Small intestine (tissue), 7 donors: Measurements from ENCODE around the gene DRC3. TPM values are rescaled to one million over a fixed set of nuclear protein-coding genes. Genes with fewer than 3 reads are reported as not detected.
A peak's percentile ranks its signal among the peaks of the same experiment; 100 is the strongest.

Source experiments
- DNase-seq, 2 donors: peaks; one replicate each; pipeline versions ENCODE4 v3.0.0 to v3.0.0-alpha.2; 2013
- FAIRE-seq: peaks from 2 replicates; lab custom pipeline; 2012; peaks lifted over from hg19 to GRCh38; lab: Jason Lieb, UNC
- H3K27ac ChIP-seq, 3 donors: one replicate each; pipeline ENCODE4 v1.5.1; 2013; ENCODE audit warnings: low read length in 2 of 3, mild to moderate bottlenecking in 2 of 3, control low read depth in 1 of 3, inconsistent platforms in 1 of 3, low read depth in 1 of 3, moderate library complexity in 1 of 3
- H3K27me3 ChIP-seq, 3 donors: one replicate each; pipeline ENCODE4 v1.6.1; 2013; ENCODE audit warnings: low read length in 3 of 3, inconsistent platforms in 1 of 3; ENCODE audit not compliant: control insufficient read depth in 3 of 3, insufficient read depth in 3 of 3
- H3K36me3 ChIP-seq, 3 donors: one replicate each; pipeline ENCODE4 v1.6.1; 2013; ENCODE audit warnings: low read length in 3 of 3, inconsistent platforms in 1 of 3, low read depth in 1 of 3, mild to moderate bottlenecking in 1 of 3, moderate library complexity in 1 of 3; ENCODE audit not compliant: control insufficient read depth in 3 of 3, insufficient read depth in 2 of 3
- H3K4me1 ChIP-seq, 3 donors: one replicate each; pipeline ENCODE4 v1.6.1; 2013; ENCODE audit warnings: low read length in 2 of 3, inconsistent platforms in 1 of 3, low read depth in 1 of 3, mild to moderate bottlenecking in 1 of 3, moderate library complexity in 1 of 3; ENCODE audit not compliant: control insufficient read depth in 3 of 3, insufficient read depth in 2 of 3
- H3K4me3 ChIP-seq, 3 donors: one replicate each; pipeline ENCODE4 v1.5.1; 2013; ENCODE audit warnings: low read length in 3 of 3, control low read depth in 1 of 3, inconsistent platforms in 1 of 3, low read depth in 1 of 3, mild to moderate bottlenecking in 1 of 3, moderate library complexity in 1 of 3
- H3K9me3 ChIP-seq, 2 donors: one replicate each; pipeline ENCODE4 v1.6.1; 2013; ENCODE audit warnings: low read depth in 1 of 2, low read length in 1 of 2; ENCODE audit not compliant: control insufficient read depth in 2 of 2, insufficient read depth in 1 of 2
- WGBS, 3 donors: extraction: QIAGEN DNeasy Blood & Tissue Kit; methylation state at CpG; one replicate each; pipeline ENCODE4 v1.1.7; 2013; 5-methylcytosine and 5-hydroxymethylcytosine counted together
- polyA plus RNA-seq, 4 donors: library from polyadenylated mRNA; stranded (reverse) in 3 of 4; unstranded in 1 of 4; fragments of 200-250 nt in 3 of 4; fragments of 120-200 nt in 1 of 4; gene quantifications; one replicate each; pipeline versions ENCODE4 v1.2.1 to v1.2.3, GENCODE V29; 2013
- donor health status: healthy with polysubstance abuse.
- donor health status: control.
- donor health status: control.
- donor health status: Bipolar disorder and iron deficiency.
- donor health status: healthy.

Gene DRC3
- polyA plus RNA-seq, 4 donors: 0.54 to 4.1 (median 0.85) TPM; not detected in 1

DNA sequence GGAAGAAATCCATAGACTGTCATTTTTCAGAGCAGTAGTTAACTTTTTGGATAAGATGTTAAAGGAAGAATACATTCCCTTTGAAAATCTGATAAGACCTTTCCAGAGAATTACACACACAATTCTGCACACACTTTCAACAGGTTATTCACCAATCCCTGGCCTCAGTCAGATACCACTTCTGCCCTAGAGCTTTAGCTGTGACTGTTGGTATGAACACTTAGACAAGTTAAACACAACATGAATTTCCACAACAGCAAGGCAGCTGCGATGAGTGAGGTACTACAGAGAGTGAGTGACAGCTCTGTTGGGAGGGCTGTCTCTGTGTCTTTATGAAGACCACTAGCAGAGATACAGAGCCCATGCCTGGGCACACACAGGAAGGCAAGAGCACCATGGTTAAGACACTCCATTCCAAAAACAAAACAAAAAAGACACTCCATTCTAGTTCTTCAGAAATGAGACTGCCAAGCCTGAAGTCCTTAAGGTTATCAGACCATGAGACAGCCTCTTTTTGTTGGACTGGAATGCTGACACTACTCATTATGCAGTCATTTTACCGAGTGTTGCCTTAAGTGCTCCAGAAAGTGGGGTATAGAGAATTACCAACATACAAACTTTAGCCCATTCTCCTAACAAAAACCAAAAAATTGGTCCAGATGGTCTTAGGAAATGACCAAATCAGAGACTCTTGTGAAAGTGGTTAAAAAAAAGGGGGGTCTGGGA lies 42.8 kb upstream of the DRC3 start:
- no peak for FAIRE-seq
- H3K27ac ChIP-seq: no peak overlapping the region

DNA sequence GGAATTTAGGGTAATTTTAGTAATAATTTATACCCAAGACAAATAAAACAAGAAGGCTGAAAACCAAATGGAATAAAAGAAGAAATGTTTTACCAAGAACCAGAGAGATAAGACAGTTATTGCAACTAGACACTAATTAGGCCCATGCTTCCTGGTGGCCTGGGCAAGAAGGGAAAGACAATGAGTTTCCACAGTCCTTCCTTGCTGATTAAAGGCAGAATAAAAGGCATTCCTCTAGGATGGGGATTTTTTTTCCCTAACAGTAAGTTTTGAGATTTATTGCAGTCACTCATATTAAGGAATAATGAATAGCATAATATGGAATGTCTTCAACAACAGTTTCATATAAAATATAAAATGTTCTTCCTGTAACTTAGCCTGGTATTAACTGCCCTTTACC lies 42.0 kb upstream of the DRC3 start:
- H3K9me3 ChIP-seq: no peaks in the 10 kb centered on the region
- peaks cover 7 to 21% (median 8%) of the 10 kb centered on the region in 3 donors for H3K4me1 ChIP-seq
- H3K36me3 ChIP-seq: peaks cover 0 to 1% (median 0%) of the 10 kb centered on the region in 3 donors
- H3K4me3 ChIP-seq: no peak overlapping the region
- H3K27ac ChIP-seq: no peak overlapping the region
- H3K27me3 ChIP-seq: no peaks in the 10 kb centered on the region
- no peak for DNase-seq
- no peak for FAIRE-seq

More for the DNA sequence above, 42.8 kb upstream of the DRC3 start:
- peaks cover 0 to 13% (median 2%) of the 10 kb centered on the region in 3 donors for H3K4me1 ChIP-seq
- H3K4me3 ChIP-seq: no peak overlapping the region
- H3K36me3 ChIP-seq: peaks cover 0 to 3% (median 0%) of the 10 kb centered on the region in 3 donors
- 65 to 74% (median 69%) methylated on average over 2 of the region's 2 CpGs for WGBS, 3 donors
- no peak for DNase-seq
- H3K9me3 ChIP-seq: no peaks in the 10 kb centered on the region
- no peaks in the 10 kb centered on the region for H3K27me3 ChIP-seq

DNA sequence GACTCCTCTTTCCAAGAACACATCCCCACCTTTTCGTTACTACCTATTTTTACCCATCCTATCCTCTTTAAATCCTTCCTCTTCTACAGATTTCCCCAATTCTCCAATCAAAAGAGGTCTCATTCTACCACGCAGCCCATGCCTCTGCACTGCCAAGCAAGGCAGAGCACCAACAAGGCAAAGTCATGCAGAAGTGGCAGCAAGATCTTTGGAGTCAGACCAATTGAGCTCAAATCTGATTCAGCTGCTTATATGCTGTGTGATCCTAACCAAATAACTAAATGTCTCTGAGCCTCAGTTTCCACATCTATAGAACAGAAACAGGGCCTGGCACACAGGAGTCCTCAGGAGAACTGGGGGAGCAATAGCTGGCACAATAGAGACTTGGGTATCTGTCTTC lies 41.5 kb upstream of the DRC3 start:
- H3K4me3 ChIP-seq: no peak overlapping the region
- FAIRE-seq (no peak), DNase-seq (no peak)
- 87 to 92% (median 92%) methylated on average over 2 of the region's 2 CpGs for WGBS, 3 donors
- no peak overlapping the region for H3K27ac ChIP-seq
- H3K4me1 ChIP-seq: peaks cover 9 to 26% (median 10%) of the 10 kb centered on the region in 3 donors
- H3K9me3 ChIP-seq: no peaks in the 10 kb centered on the region
- no peaks in the 10 kb centered on the region for H3K27me3 ChIP-seq
- no peaks in the 10 kb centered on the region for H3K36me3 ChIP-seq

DNA sequence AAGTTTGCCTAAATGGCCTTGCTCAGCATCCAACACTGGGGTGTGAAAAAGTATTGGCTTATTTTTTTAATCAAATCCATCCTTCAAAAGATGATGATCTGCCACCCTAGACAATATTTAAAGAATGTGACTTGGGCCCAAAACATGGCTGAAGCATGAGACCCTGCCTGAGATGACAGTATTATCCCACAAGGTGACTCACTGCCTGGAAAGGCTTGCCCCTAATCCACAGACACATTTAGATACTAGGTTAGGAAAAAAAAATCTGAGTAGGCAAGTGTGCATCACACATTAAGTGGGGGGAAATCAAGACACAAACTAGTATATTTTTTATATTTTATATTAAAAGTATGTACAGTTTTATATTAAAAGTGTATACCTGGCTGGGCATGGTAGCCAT lies 38.9 kb upstream of the DRC3 start:
- H3K36me3 ChIP-seq: no peaks in the 10 kb centered on the region
- DNase-seq (no peak), FAIRE-seq (no peak)
- H3K9me3 ChIP-seq: no peaks in the 10 kb centered on the region
- no peak overlapping the region for H3K27ac ChIP-seq
- H3K27me3 ChIP-seq: no peaks in the 10 kb centered on the region
- H3K4me3 ChIP-seq: no peak overlapping the region
- H3K4me1 ChIP-seq: peaks cover 20 to 41% (median 22%) of the 10 kb centered on the region in 3 donors

DNA sequence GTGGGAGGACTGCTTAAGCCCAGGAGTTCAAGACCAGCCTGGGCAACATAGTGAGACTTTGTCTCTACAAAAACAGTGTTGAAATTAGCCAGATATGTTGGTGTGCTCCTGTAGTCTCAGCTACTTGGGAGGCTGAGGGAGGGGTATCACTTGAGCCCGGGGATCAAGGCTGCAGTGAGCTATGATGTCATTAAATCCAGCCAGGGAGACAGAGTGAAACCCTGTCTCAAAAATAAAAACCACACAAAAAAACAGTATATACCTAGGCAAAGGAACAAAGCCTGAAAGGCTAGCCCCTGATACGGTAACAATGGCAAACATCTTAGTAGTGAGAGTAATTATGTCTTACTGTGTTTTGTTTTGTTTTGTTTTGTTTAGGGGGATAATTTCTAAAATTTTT lies 38.4 kb upstream of the DRC3 start:
- 85 to 91% (median 87%) methylated on average over 2 of the region's 2 CpGs for WGBS, 3 donors
- H3K36me3 ChIP-seq: no peaks in the 10 kb centered on the region
- no peak overlapping the region for H3K27ac ChIP-seq
- H3K4me3 ChIP-seq: no peak overlapping the region
- peaks cover 22 to 46% (median 22%) of the 10 kb centered on the region in 3 donors for H3K4me1 ChIP-seq
- no peaks in the 10 kb centered on the region for H3K9me3 ChIP-seq
- FAIRE-seq: no peak
- no peak for DNase-seq
- no peaks in the 10 kb centered on the region for H3K27me3 ChIP-seq

DNA sequence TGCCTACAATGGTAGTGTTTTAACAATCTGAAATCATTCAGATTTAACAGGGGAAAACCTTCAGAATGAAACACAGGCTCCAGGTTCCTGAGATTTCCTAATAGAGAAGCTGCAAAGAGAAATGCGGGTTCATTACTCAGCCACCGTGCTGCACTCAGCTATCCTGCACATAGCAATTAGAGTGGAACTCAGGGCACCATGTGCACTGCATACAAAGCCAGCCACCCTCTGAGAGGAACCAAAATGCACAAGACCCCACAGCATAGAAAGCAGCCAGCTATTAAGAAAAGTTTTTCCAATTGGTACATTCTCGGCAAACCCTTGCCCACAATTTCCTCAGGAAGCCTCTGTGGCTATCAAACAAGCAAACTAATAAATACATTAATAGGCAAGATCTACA lies 37.9 kb upstream of the DRC3 start:
- Histone ChIP-seq H3K4me3 (no peak overlapping the region), H3K9me3 (no peaks in the 10 kb centered on the region), H3K27me3 (no peaks in the 10 kb centered on the region), H3K4me1 (peaks cover 22 to 46% (median 22%) of the 10 kb centered on the region in 3 donors), H3K36me3 (no peaks in the 10 kb centered on the region), H3K27ac (no peak overlapping the region)
- DNase-seq (no peak), FAIRE-seq (no peak)
- 82 to 90% (median 84%) methylated on average over 3 of the region's 3 CpGs for WGBS, 3 donors

DNA sequence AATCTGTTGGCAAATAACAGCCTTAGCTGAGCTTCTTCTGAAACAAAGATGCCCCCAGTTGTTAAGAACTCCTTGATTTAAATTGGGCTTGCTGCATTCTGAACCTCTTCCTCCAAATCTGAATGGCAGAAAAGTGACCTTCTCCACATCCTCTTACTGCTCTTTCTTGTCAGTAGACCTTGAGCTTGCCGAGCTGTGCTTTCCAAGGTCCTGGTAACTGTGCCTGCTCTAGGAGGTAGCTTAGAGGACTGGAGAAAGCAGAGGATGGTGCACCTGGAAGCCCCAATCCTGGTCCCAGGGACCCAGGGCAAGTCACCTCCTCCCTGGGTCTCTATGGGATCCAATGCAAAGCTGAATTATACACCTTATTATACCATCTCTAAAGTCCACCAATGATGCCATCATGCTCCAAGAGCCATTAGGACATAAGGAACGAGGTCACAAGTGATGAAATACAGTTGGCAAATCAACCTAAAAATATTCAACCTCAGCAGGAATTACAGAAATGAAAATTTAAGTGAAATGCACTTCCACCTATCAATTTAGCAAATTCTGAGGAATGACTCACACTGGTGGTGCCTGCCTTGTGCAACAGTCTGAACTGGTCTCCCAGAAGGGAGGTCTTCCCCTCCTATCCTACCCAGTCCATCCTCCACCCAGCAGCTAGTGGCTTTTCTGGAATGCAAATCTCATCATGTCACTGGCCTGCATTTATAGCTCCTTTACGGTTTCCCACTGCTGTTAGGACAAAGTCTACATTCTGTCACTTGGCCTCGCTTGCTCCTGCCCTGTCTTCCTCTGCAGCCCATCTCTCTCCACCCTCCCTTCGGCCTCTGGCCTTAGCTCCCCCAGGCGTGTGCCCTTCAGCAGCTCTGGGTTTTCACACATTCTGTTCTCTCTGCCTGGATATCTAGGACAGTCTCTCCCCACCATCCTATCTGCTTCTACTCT lies 37.1 kb upstream of the DRC3 start:
- FAIRE-seq (no peak), DNase-seq (peak; percentile 83 to 88)
- WGBS, 3 donors: 21 to 56% (median 46%) methylated on average over 6 of the region's 6 CpGs
- Histone ChIP-seq H3K36me3 (no peaks in the 10 kb centered on the region), H3K9me3 (no peaks in the 10 kb centered on the region), H3K4me1 (peaks cover 24 to 50% (median 24%) of the 10 kb centered on the region in 3 donors), H3K27me3 (no peaks in the 10 kb centered on the region), H3K27ac (peak overlapping the region in 2 of 3 donors; percentile 15 to 61), H3K4me3 (no peak overlapping the region)

DNA sequence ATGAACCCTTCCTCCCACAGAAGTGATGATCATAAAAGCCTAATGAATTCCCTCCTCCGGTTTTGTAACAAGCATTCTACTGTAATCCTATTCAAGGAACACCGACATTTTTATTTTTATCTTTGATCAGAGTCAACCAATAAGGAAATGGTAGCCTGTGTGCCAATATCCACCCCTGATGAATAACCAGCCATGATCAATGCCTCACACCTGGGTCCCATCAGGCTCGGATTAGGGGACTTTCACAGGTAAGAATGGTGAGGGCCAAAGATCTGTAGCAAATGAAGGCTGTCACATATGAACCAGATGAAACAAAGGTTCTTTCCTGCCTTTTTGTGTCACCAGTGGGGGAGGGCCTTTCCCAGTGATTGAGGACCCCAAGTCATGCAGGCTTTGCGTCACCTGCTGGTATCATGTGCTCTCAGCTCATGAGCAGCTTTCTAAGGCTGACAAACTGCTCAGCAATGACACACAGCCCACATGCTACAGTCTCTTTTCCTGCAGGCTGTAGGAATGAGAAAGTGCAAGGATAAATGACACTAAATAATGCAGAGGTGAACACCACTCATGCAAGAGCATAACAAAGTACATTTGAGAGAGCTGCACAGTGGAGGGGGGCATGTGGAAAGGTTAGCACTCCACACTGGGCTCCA lies 35.3 kb upstream of the DRC3 start:
- no peak for FAIRE-seq
- Histone ChIP-seq H3K9me3 (no peaks in the 10 kb centered on the region), H3K4me1 (peaks cover 28 to 59% (median 31%) of the 10 kb centered on the region in 3 donors), H3K4me3 (no peak overlapping the region), H3K36me3 (no peaks in the 10 kb centered on the region), H3K27ac (peak overlapping the region in 2 of 3 donors; percentile 29 to 58), H3K27me3 (no peaks in the 10 kb centered on the region)
- 33 to 75% (median 72%) methylated on average over 4 of the region's 4 CpGs for WGBS, 3 donors
- no peak for DNase-seq
